Fibroblast of the aortic adventitia (primary cell): ENCODE data around the gene HIP1. TPM values are rescaled to one million over a fixed set of nuclear protein-coding genes. Genes with fewer than 3 reads are reported as not detected.
"Not testable (repeated sequence)": the region's sequence is repeated elsewhere in the genome, so short reads cannot be mapped to it uniquely, and the experiment has no call there.

Experiments used
- DNase-seq: peaks from one replicate; pipeline ENCODE4 v3.0.0-alpha.2; 2010; ENCODE audit warnings: low read depth
- H3K4me3 ChIP-seq: 2 replicates; pipeline ENCODE4 v1.5.1; 2011; ENCODE audit warnings: low read depth, mild to moderate bottlenecking, control low read depth, low read length, moderate library complexity
- total RNA-seq: library from RNA; depleted of rRNA; stranded (reverse); fragments of >200 nt; gene quantifications from 2 replicates; pipeline ENCODE4 v1.2.3, GENCODE V29; 2012; ENCODE audit warnings: low replicate concordance
- TF ChIP-seq, protein P1 (sequence below): IDR thresholded peaks from 2 replicates; pipeline ENCODE4 v1.5.1; 2011; ENCODE audit warnings: mild to moderate bottlenecking, low read length, control low read depth, inconsistent platforms; ENCODE audit not compliant: insufficient read depth

HIP1 gene
- total RNA-seq, 1 donor = 9.3 TPM

DNA sequence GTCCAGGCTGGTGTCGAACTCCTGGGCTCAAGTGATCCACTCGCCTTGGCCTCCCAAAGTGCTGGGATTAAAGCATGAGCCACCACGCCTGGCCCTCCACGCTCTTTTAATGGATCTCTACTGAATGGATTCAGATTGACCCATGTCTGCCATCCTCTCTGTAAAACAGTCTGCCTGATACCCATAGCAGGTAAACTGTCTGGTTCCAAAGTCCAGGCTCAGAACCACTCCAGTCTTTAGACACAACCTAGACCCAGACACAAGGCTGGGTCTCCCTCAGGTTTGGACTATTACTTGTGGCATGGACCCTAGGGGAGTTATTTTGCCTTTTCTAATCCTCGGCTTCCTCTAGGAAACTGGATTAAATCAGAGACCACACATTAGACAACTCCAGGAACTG is 19.1 kb downstream of the HIP1 start:
- no peak overlapping the region for H3K4me3 ChIP-seq
- no peak for DNase-seq
- TF ChIP-seq, protein P1, sequence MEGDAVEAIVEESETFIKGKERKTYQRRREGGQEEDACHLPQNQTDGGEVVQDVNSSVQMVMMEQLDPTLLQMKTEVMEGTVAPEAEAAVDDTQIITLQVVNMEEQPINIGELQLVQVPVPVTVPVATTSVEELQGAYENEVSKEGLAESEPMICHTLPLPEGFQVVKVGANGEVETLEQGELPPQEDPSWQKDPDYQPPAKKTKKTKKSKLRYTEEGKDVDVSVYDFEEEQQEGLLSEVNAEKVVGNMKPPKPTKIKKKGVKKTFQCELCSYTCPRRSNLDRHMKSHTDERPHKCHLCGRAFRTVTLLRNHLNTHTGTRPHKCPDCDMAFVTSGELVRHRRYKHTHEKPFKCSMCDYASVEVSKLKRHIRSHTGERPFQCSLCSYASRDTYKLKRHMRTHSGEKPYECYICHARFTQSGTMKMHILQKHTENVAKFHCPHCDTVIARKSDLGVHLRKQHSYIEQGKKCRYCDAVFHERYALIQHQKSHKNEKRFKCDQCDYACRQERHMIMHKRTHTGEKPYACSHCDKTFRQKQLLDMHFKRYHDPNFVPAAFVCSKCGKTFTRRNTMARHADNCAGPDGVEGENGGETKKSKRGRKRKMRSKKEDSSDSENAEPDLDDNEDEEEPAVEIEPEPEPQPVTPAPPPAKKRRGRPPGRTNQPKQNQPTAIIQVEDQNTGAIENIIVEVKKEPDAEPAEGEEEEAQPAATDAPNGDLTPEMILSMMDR = no peak

DNA sequence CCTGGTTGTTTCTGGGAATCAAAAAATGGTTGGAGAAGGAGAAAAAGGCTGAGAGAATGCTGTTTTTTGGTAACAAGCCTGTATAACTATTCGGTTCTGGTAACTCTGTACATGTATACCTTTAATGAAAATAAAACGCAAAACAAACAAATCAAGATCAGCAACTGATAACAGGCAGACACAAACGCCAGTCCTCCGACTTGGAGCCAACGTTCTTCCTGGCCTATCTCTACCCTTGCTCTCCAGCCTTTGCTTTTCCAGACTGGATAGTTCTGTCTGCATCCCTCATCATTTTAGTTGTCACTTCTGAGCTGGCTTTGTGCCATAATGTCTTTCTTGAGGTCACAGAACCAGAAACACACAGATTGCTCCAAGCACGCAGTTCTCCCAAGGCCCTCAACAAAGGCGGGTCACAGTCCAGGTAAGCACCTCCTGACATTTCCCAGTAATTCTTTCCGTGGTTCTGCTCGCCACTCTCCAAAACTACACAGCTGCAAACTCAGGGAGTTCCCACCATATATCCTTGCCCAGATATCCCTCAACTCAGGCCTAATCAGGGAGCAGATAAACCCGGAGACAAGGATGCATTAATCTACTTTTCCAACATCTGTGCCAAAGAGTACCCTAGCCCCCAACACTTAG is 20.2 kb downstream of the HIP1 start:
- TF ChIP-seq, protein P1 = no peak
- H3K4me3 ChIP-seq = no peak overlapping the region
- DNase-seq = no peak

DNA sequence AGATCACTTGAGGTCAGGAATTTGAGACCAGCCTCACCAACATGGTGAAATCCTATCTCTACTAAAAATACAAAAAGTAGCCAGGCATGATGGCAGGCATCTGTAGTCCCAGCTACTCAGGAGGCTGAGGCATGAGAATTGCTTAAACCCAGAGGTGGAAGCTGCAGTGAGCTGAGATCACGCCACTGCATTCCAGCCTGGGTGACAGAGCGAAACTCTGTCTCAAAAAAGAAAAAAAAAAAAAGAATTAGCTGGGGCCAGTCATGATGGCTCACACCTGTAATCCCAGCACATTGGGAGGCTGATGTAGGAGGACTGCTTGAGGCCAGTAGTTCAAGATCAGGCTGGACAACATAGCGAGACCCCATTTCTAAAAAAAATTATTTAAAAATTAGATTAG is 21.0 kb downstream of the HIP1 start:
- H3K4me3 ChIP-seq, DNase-seq: not testable (repeated sequence)

DNA sequence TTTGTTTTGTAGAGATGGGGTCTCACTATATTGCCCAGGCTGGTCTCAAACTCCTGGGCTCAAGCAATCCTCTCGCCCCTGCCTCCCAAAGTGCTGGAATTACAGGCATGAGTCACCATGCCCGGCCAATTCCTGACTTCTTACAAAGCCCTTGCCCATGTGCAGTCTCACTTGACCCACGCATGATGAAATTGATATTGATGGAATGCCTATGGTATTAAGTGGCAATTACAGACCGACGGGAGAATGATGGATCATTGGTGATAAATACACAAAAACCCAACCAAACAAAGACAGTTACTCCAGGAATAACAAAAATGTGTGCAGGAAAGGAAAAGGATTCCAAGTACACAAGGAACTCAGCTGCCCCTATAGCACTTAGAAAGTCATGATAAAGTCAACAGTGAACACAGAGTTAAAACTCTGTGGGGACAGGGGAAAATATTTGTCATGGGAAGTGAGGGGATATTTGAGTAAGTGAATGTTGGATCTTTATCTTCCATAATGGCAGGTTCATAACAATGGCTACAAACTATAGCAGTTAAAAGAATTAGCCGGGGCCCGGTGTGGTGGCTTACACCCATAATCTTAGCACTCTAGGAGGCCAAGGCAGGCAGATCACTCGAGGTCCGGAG is 21.6 kb downstream of the HIP1 start:
- H3K4me3 ChIP-seq = no peak overlapping the region
- TF ChIP-seq, protein P1 = no peak
- peak; percentile 57 for DNase-seq

DNA sequence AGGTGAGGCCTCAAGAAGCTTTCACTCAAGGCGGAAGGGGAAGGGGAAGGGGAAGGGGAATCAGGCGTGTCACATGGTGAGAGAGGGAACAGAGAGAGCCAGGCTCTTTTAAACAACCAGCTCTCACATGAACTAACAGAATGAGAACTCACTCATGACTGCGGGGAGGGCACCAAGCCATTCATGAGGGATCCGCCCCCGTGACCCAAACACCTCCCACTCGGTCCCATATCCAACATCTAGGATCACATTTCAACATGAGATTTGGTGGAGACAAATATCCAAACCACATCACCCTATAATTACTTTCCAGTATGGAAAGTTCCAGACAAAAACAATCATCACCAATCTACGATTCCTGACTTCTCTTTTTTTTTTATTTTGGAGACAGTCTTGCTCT is 22.9 kb downstream of the HIP1 start:
- TF ChIP-seq, protein P1 = no peak
- DNase-seq = no peak

DNA sequence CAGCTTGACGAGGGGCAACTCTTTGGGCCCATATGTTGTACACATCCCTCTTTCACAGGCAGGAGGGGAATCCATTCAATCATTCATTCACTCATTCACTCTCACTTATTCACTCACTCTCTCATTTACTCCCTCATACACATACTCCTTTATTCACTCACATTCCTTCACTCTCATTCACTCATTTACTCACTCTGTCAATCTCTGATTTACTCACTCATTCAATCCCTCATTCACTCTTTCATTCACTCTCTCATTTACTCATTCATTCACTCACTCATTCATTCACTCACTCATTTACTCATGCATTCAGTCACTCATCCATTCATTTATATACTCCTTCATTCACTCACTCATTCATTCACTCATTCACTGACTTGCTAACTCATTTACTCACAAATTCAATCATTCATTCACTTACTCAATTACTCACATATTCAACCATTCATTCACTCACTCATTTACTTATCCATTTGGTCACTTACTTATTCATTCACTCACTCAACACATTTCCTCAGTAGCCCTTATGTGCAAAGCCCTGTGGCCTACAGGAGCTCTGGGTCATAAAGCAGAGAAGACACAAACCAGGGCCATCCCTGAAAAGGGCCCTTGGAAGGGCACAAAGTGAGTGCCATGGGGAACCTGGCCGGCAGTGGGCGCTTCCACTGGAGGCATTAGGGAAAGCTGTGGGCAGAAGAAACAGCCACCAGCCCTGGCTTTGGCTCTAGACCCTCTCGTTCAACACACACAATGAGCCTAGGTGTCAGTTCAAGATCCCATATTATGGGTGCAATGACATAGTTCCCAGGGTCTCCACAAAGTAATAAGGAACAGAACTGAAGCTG is 26.0 kb downstream of the HIP1 start:
- H3K4me3 ChIP-seq = no peak overlapping the region
- TF ChIP-seq, protein P1 = no peak
- DNase-seq = no peak

More for the DNA sequence above, 22.9 kb downstream of the HIP1 start:
- no peak overlapping the region for H3K4me3 ChIP-seq

DNA sequence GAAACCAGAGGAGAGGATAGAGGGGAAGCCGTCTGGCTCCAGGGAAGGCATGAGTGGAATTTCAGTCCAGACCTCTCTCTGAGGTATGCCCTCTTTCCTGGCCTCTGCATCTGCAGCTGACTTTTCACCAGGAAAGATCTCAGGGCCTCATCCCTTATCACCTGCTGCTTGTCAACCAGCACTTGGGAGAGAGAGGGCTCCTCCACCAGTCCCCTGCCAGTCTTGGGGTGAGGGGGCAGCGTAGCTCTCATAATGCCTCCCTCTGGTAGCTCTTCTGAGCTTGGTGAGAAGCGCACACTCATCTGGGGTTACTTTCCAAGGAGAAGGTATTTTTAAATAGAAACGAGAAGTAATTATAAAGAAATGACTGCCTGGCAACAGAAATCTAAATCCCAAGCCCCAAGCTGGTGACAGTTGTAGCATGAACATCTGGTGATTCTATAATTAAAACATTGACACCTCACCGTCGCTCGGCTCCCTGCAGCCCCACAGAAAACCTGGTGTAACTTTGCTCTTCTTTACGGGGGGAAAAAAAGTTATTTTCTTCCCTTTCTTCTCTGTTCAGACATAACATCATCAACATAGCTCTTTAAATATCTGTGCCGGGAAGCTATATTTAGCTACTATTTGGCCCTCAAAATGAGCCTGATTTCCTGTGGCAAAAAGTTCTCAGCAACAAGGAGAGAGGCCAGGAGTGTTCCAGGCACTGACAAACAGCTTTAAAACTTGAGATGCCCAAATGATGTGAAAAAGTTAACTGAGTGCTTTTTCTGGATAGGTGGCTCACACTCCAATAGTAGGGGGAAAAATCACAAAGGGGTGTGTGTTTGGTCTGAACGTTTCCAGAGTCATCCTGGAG is 26.9 kb downstream of the HIP1 start:
- peak; percentile 53 for DNase-seq
- H3K4me3 ChIP-seq = no peak overlapping the region
- TF ChIP-seq, protein P1 = no peak
